ENCODE measurements around the gene LMBR1L. TPM values are rescaled to one million over a fixed set of nuclear protein-coding genes. Genes with fewer than 3 reads are reported as not detected.

The LMBR1L gene
- total and polyA plus RNA-seq, 2 of the 8 experiments (the other 6 are each of a cell fraction or from before 2014, with no cell fraction given) = 36.6 to 49.6 TPM

- H4K5ac ChIP-seq (ENCODE audit: insufficient read length, low read depth, low read length) = no peak within 1 kb of the TSS
- no peak within 1 kb of the TSS for H3K14ac ChIP-seq (ENCODE audit: insufficient read length)
- H3K27ac ChIP-seq (ENCODE audit: low read depth, low read length) = no peak within 1 kb of the TSS
- H3K4ac ChIP-seq (replicated peaks; ENCODE audit: insufficient read length, low read depth, low read length) = no peak within 1 kb of the TSS
- H2AK5ac ChIP-seq (ENCODE audit: low read depth, low read length) = no peak within 1 kb of the TSS
- no peak within 1 kb of the TSS for H2AFZ ChIP-seq (ENCODE audit: low read length)
- no peak within 1 kb of the TSS for H4K8ac ChIP-seq (ENCODE audit: extremely low read depth, insufficient read depth, low read length)
- H3K4me2 ChIP-seq (ENCODE audit: insufficient read depth in 1 of 2, low read depth in 2 of 2, low read length in 2 of 2) = peak within 1 kb of the TSS; percentile 71 to 89
- peaks cover 2 to 10% (median 4%) of the 10 kb centered on the region in 4 experiments; a peak in 4 of 8 replicates for H3K36me3 ChIP-seq (ENCODE audit: control insufficient read depth in 2 of 4, insufficient read depth in 4 of 4, low read length in 3 of 4)
- DNase-seq (ENCODE audit: low read depth in 1 of 2, low spot score in 2 of 2) (peak in 1 of 2 experiments; percentile 82), FAIRE-seq (no peak)
- H3K79me1 ChIP-seq (ENCODE audit: low read depth, low read length) = no peaks in the 10 kb centered on the region
- H2BK20ac ChIP-seq (ENCODE audit: low read length) = no peak within 1 kb of the TSS
- peaks cover 10% of the 10 kb centered on the region for H3K23me2 ChIP-seq (ENCODE audit: low read depth, low read length)
- WGBS, 2 experiments (ENCODE audit: extremely low coverage in 1 of 2, insufficient coverage in 1 of 2, insufficient read length in 1 of 2, insufficient replicate concordance in 2 of 2, low coverage in 1 of 2, low lambda C conversion rate in 2 of 2, missing lambda C conversion rate in 1 of 2) = 10% methylated on average over 44 of the region's 49 CpGs; no CpG with 5 or more reads in 1 of the 2 experiments
- H3K4me1 ChIP-seq (replicated peaks in 1 of 4; ENCODE audit: control insufficient read depth in 3 of 4, insufficient read depth in 4 of 4, low read length in 3 of 4) = peaks cover 0 to 38% (median 18%) of the 10 kb centered on the region in 4 experiments; a peak in 5 of 7 replicates
- H4K91ac ChIP-seq (replicated peaks; ENCODE audit: insufficient read length, low read length) = no peak within 1 kb of the TSS
- ChIA-PET POLR2A (ENCODE audit: partially characterized antibody) (interaction anchor here (0.8 to 6.4 kb wide), 12 partner anchors 9 to 81 kb away, joined by 3 to 66 read pairs (median 6); partner anchors contain the start of genes KMT2D, LMBR1L, RHEBL1 and TUBA1B), CTCF (ENCODE audit: partially characterized antibody) (interaction anchor here (0.6 to 11.2 kb wide), 16 partner anchors 7 to 279 kb away, joined by 3 to 178 read pairs (median 8); partner anchors contain the start of genes LMBR1L and RHEBL1)
- no peak within 1 kb of the TSS for H2BK15ac ChIP-seq (ENCODE audit: low read length)
- H3K27me3 ChIP-seq (replicated peaks in 1 of 4; ENCODE audit: control insufficient read depth in 3 of 4, extremely low read depth in 1 of 4, insufficient read depth in 3 of 4, low read length in 3 of 4) = peaks cover 44 to 61% (median 60%) of the 10 kb centered on the region in 4 experiments
- no peak within 1 kb of the TSS for H2BK12ac ChIP-seq (ENCODE audit: low read depth, low read length)
- H3K9me3 ChIP-seq (ENCODE audit: insufficient read depth in 2 of 2, low read depth in 1 of 2, low read length in 1 of 2) = no peaks in the 10 kb centered on the region; a peak in 1 of 4 replicates
- peaks cover 2 to 5% of the 10 kb centered on the region in 2 experiments for H4K20me1 ChIP-seq (replicated peaks in 1 of 2; ENCODE audit: control insufficient read depth in 1 of 2, insufficient read depth in 2 of 2, low read length in 2 of 2)
- peak within 1 kb of the TSS; percentile 25 to 54 (median 40); a peak in 7 of 8 replicates for H3K4me3 ChIP-seq (ENCODE audit: extremely low read depth in 1 of 4, insufficient read depth in 2 of 4, low read depth in 3 of 4, low read length in 4 of 4)
- no peak within 1 kb of the TSS for H2BK5ac ChIP-seq (ENCODE audit: low read depth, low read length)
- H3K79me2 ChIP-seq (ENCODE audit: control insufficient read depth in 1 of 2, insufficient read depth in 2 of 2, low read length in 2 of 2) = no peaks in the 10 kb centered on the region
- no peak within 1 kb of the TSS; a peak in 1 of 7 replicates for H3K9ac ChIP-seq (replicated peaks in 1 of 4; ENCODE audit: extremely low read depth in 1 of 4, low read depth in 3 of 4, low read length in 3 of 4)
- H2BK120ac ChIP-seq (replicated peaks; ENCODE audit: low read depth, low read length) = no peak within 1 kb of the TSS
- H3K18ac ChIP-seq (ENCODE audit: extremely low read depth, low read length) = no peak within 1 kb of the TSS
- TF ChIP-seq SUZ12 (IDR thresholded peaks at IDR 0.05; ENCODE audit: low read length) = peak; percentile 81
- peak; percentile 43 for TF ChIP-seq KDM4A (IDR thresholded peaks at IDR 0.05; ENCODE audit: low read depth, low read length, severe bottlenecking)
- TF ChIP-seq FOSL1 (IDR thresholded peaks at IDR 0.05; ENCODE audit: insufficient read depth, low read depth, low read length) = no peak
- TF ChIP-seq SP2 (IDR thresholded peaks at IDR 0.05; ENCODE audit: low read length) = no peak
- TF ChIP-seq TAF7 (optimal IDR thresholded peaks at IDR 0.05; ENCODE audit: borderline replicate concordance, low read depth, low read length) = no peak
- no peak for TF ChIP-seq ZNF274 (IDR thresholded peaks at IDR 0.05; ENCODE audit: borderline replicate concordance, extremely low read depth, low read length)
- 0 out of 2 replicates have a peak, but pooled peaks have one; percentile 25 for TF ChIP-seq YY1 (IDR thresholded peaks at IDR 0.05; ENCODE audit: low read depth, low read length)
- TF ChIP-seq CREB1 (IDR thresholded peaks at IDR 0.05) = no peak
- TF ChIP-seq SP4 (IDR thresholded peaks at IDR 0.05; ENCODE audit: low read length) = no peak
- peak; percentile 86 for TF ChIP-seq EZH2 (IDR thresholded peaks at IDR 0.05; ENCODE audit: low read depth, low read length, severe bottlenecking)
- H3K56ac ChIP-seq (replicated peaks; ENCODE audit: insufficient read length, low read depth, low read length) = no peak within 1 kb of the TSS
- no peak within 1 kb of the TSS for H3K23ac ChIP-seq (ENCODE audit: insufficient read length)
These were observed 16.3 kb downstream of the LMBR1L start, which contains the start of gene DHH for GRCh38 chr12:49094160-49094974. Gene DHH (minus strand): TSS chr12:49094801. CDS start chr12:49094512, 289 bp downstream.

All from H1 (cell line).